Ishikawa (cell line): ENCODE results near the gene TSC22D4.

Experiments used
- CEBPB ChIP-seq: IDR thresholded peaks from 2 replicates; pipeline ENCODE4 v1.6.1; 2012
- CREB1 ChIP-seq: IDR thresholded peaks from 2 replicates; pipeline ENCODE4 v1.6.1; 2012; ENCODE audit warnings: low read depth
- EP300 ChIP-seq: IDR thresholded peaks from 2 replicates; pipeline ENCODE4 v1.6.1; 2012; ENCODE audit warnings: borderline replicate concordance
- RAD21 ChIP-seq: IDR thresholded peaks from 2 replicates; pipeline ENCODE4 v1.6.1; 2012; ENCODE audit warnings: low read depth
- REST ChIP-seq: IDR thresholded peaks from 2 replicates; pipeline ENCODE4 v1.6.1; 2012; ENCODE audit warnings: low read depth, mild to moderate bottlenecking
- TF ChIP-seq, protein P1 (sequence below): IDR thresholded peaks from 2 replicates; pipeline ENCODE4 v1.6.1; 2012

GRCh38 chr7:100516135-100516812, 37.3 kb upstream of the TSC22D4 start:
- TF ChIP-seq RAD21 (no peak), CREB1 (no peak), REST (no peak), CEBPB (no peak), EP300 (no peak)
- TF ChIP-seq, protein P1, sequence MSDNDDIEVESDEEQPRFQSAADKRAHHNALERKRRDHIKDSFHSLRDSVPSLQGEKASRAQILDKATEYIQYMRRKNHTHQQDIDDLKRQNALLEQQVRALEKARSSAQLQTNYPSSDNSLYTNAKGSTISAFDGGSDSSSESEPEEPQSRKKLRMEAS: no peak
